Stimulated activated CD8-positive, alpha-beta memory T cell treated with anti-CD3 and anti-CD28 coated beads, Interleukin-15, amount 100 ng/mL, for 4 hours (primary cell): ENCODE measurements around the gene MPDZ.

ENCODE experiments used
- DNase-seq, 2 donors: peaks; one replicate each; pipeline ENCODE4 v3.0.0-alpha.2; 2020; ENCODE audit warnings: low read depth in 2 of 2

The MPDZ gene

GRCh38 chr9:13186091-13186490 lies 93.4 kb downstream of the MPDZ start:
- DNase-seq = no peak

GRCh38 chr9:13181652-13182051 lies 97.8 kb downstream of the MPDZ start:
- DNase-seq = no peak

- DNase-seq = no peak
Observed at GRCh38 chr9:13179257-13179656, 100.2 kb downstream of the MPDZ start.

GRCh38 chr9:13175732-13176131 lies 103.8 kb downstream of the MPDZ start:
- no peak for DNase-seq

- no peak for DNase-seq
Observed at GRCh38 chr9:13174906-13175639, 104.4 kb downstream of the MPDZ start.

GRCh38 chr9:13173553-13173952 lies 105.9 kb downstream of the MPDZ start:
- DNase-seq = no peak

- no peak for DNase-seq
Observed at GRCh38 chr9:13171261-13171660, 108.2 kb downstream of the MPDZ start.

GRCh38 chr9:13166996-13167395 lies 112.5 kb downstream of the MPDZ start:
- DNase-seq = no peak

- DNase-seq = no peak
Observed at GRCh38 chr9:13165956-13166355, 113.5 kb downstream of the MPDZ start.

GRCh38 chr9:13165236-13165945 lies 114.1 kb downstream of the MPDZ start:
- DNase-seq = no peak

- DNase-seq = no peak
Observed at GRCh38 chr9:13163946-13164345, 115.5 kb downstream of the MPDZ start.

GRCh38 chr9:13163287-13163686 lies 116.2 kb downstream of the MPDZ start:
- no peak for DNase-seq

GRCh38 chr9:13160051-13160450 lies 119.4 kb downstream of the MPDZ start:
- no peak for DNase-seq

- DNase-seq = no peak
Observed at GRCh38 chr9:13158986-13159385, 120.5 kb downstream of the MPDZ start.

- no peak for DNase-seq
Observed at GRCh38 chr9:13151489-13151888, 128.0 kb downstream of the MPDZ start.

GRCh38 chr9:13149454-13149853 lies 130.0 kb downstream of the MPDZ start:
- no peak for DNase-seq

GRCh38 chr9:13146840-13147239 lies 132.7 kb downstream of the MPDZ start:
- DNase-seq = no peak

- no peak for DNase-seq
Observed at GRCh38 chr9:13145340-13145739, 134.2 kb downstream of the MPDZ start.

GRCh38 chr9:13144166-13144775 lies 135.2 kb downstream of the MPDZ start:
- no peak for DNase-seq

- no peak for DNase-seq
Observed at GRCh38 chr9:13143281-13143680, 136.2 kb downstream of the MPDZ start.

GRCh38 chr9:13142776-13143175 lies 136.7 kb downstream of the MPDZ start:
- no peak for DNase-seq

- no peak for DNase-seq
Observed at GRCh38 chr9:13141629-13142028, 137.9 kb downstream of the MPDZ start.
